ENCODE results near the gene COL4A2.

DNA sequence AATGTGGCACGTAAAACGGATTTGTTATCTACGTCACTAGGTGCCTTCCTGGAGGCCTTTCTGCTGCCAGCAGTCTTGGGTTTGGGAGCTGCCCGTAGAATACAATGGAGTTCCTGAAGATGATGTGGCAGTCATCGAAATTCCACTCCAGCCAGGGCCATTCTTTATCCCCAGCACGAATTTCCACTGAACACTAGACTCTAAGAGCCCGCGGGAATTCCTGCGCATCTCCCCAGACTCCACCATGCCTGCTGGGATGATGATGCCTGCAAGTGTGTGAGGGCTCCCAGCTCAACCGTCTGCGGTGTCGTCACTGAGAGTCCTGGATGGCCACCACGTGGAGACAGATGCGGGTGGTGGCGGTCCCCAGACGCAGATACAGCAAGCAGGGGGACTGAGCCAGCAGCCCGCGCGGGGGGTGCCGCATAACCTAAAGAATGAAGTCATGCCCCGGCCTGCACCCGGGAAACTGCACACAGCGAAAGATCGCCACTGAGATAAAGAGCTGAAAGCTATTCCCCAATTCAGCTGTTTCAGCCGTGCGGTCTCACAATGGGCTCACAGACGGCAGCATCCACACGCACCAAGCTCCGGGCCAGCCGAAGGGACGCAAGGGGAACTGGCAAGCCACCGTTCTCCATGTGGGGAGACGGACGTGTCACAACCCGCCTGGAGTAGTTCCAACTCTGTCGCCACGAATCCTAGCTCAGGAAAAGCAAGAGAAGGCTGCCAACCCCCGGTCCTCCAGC lies 41.2 kb upstream of the COL4A2 start:
- TF ChIP-seq ZBTB7A (tag by site-specific recombination; IDR thresholded peaks at IDR 0.05; ENCODE audit: low read depth) (no peak), ZNF449 (tag by site-specific recombination; IDR thresholded peaks at IDR 0.05) (no peak)
- TF ChIP-seq, protein P1, sequence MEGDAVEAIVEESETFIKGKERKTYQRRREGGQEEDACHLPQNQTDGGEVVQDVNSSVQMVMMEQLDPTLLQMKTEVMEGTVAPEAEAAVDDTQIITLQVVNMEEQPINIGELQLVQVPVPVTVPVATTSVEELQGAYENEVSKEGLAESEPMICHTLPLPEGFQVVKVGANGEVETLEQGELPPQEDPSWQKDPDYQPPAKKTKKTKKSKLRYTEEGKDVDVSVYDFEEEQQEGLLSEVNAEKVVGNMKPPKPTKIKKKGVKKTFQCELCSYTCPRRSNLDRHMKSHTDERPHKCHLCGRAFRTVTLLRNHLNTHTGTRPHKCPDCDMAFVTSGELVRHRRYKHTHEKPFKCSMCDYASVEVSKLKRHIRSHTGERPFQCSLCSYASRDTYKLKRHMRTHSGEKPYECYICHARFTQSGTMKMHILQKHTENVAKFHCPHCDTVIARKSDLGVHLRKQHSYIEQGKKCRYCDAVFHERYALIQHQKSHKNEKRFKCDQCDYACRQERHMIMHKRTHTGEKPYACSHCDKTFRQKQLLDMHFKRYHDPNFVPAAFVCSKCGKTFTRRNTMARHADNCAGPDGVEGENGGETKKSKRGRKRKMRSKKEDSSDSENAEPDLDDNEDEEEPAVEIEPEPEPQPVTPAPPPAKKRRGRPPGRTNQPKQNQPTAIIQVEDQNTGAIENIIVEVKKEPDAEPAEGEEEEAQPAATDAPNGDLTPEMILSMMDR (tag by site-specific recombination; IDR thresholded peaks at IDR 0.05) = no peak
